ENCODE measurements around the gene SND1. TPM values are rescaled to one million over a fixed set of nuclear protein-coding genes. Genes with fewer than 3 reads are reported as not detected.

SND1 gene
- total RNA-seq, 1 experiment from 2014 or later, result 274 TPM

GRCh38 chr7:128084896-128085608 lies 433.1 kb downstream of the SND1 start:
- no TSS peak for BruUV-seq (replicated peaks)
- intact Hi-C loops (cut with micrococcal nuclease; ENCODE audit: unreplicated experiment), result no loop called here
- no peaks in the 10 kb centered on the region for H3K27me3 ChIP-seq (replicated peaks; ENCODE audit: control insufficient read depth, insufficient read depth, low read length)
- Mint-ChIP-seq H3K4me1 (ENCODE audit: low read depth, unreplicated experiment) (no peaks in the 10 kb centered on the region), H3K27me3 (ENCODE audit: insufficient read depth, unreplicated experiment) (no peaks in the 10 kb centered on the region), H3K4me3 (ENCODE audit: unreplicated experiment) (no peak overlapping the region), H3K9me3 (ENCODE audit: unreplicated experiment) (no peaks in the 10 kb centered on the region), H3K36me3 (ENCODE audit: insufficient read depth, unreplicated experiment) (peaks cover 62% of the 10 kb centered on the region), H3K27ac (ENCODE audit: unreplicated experiment) (no peak overlapping the region)
- POLR2A ChIA-PET, result no interaction called here
- H3K4me1 ChIP-seq, result no peaks in the 10 kb centered on the region
- no peak overlapping the region for H3K4me3 ChIP-seq (ENCODE audit: low read depth, low read length)
- H3K9me3 ChIP-seq, result no peaks in the 10 kb centered on the region
- peaks cover 2% of the 10 kb centered on the region for H3K36me3 ChIP-seq (ENCODE audit: control insufficient read depth, insufficient read depth, low read length)
- no peak for DNase-seq
- CTCF ChIA-PET, result no interaction called here
- no peak for TF ChIP-seq CTCF (IDR thresholded peaks at IDR 0.05; ENCODE audit: insufficient read depth in 1 of 2, low read depth in 1 of 2, low read length in 1 of 2, severe bottlenecking in 1 of 2, unreplicated experiment in 1 of 2)

DNA sequence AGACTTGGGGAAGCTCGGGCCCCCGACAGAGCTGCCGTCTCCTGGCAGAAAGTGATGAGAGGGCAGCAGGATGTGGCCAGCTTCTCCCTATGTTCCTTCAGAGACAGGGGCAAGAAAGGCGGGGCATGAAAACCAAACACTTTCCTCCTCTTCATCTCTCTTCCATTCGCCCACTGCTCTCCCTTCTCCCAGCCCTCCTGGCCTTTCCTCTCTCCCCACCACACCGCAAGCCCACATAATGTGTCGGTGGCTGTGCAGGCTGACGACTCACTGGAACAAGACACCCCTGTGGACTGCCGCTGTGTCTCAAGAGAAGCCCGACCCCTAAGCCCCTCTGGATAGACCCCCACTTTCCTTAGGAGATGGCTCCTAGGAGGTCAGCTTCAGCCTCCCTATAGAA lies 438.5 kb downstream of the SND1 start:
- peaks cover 3% of the 10 kb centered on the region for H3K36me3 ChIP-seq (ENCODE audit: control insufficient read depth, insufficient read depth, low read length)
- H3K9me3 ChIP-seq, result no peaks in the 10 kb centered on the region
- Mint-ChIP-seq H3K36me3 (ENCODE audit: insufficient read depth, unreplicated experiment) (peaks cover 57% of the 10 kb centered on the region), H3K4me1 (ENCODE audit: low read depth, unreplicated experiment) (no peaks in the 10 kb centered on the region), H3K27ac (ENCODE audit: unreplicated experiment) (no peak overlapping the region), H3K4me3 (ENCODE audit: unreplicated experiment) (no peak overlapping the region), H3K27me3 (ENCODE audit: insufficient read depth, unreplicated experiment) (no peaks in the 10 kb centered on the region), H3K9me3 (ENCODE audit: unreplicated experiment) (no peaks in the 10 kb centered on the region)
- no peak overlapping the region for H3K4me3 ChIP-seq (ENCODE audit: low read depth, low read length)
- ChIA-PET CTCF (interaction anchor here (1.0 kb wide), 1 partner anchor 119 kb away, joined by 4 read pairs; no protein-coding TSS in a partner anchor), POLR2A (no interaction called here)
- intact Hi-C loops (cut with micrococcal nuclease; ENCODE audit: unreplicated experiment), result no loop called here
- TF ChIP-seq CTCF (IDR thresholded peaks at IDR 0.05; ENCODE audit: insufficient read depth in 1 of 2, low read depth in 1 of 2, low read length in 1 of 2, severe bottlenecking in 1 of 2, unreplicated experiment in 1 of 2), result no peak
- DNase-seq, result no peak
- no peaks in the 10 kb centered on the region for H3K27me3 ChIP-seq (replicated peaks; ENCODE audit: control insufficient read depth, insufficient read depth, low read length)
- no peaks in the 10 kb centered on the region for H3K4me1 ChIP-seq
- no TSS peak for BruUV-seq (replicated peaks)

GRCh38 chr7:128091106-128091505 lies 439.1 kb downstream of the SND1 start:
- peaks cover 3% of the 10 kb centered on the region for H3K36me3 ChIP-seq (ENCODE audit: control insufficient read depth, insufficient read depth, low read length)
- intact Hi-C loops (cut with micrococcal nuclease; ENCODE audit: unreplicated experiment), result no loop called here
- no peak overlapping the region for H3K4me3 ChIP-seq (ENCODE audit: low read depth, low read length)
- no peak for TF ChIP-seq CTCF (IDR thresholded peaks at IDR 0.05; ENCODE audit: insufficient read depth in 1 of 2, low read depth in 1 of 2, low read length in 1 of 2, severe bottlenecking in 1 of 2, unreplicated experiment in 1 of 2)
- H3K4me1 ChIP-seq, result no peaks in the 10 kb centered on the region
- no TSS peak for BruUV-seq (replicated peaks)
- CTCF ChIA-PET, result no interaction called here
- H3K36me3 Mint-ChIP-seq (ENCODE audit: insufficient read depth, unreplicated experiment), result peaks cover 62% of the 10 kb centered on the region
- no peak overlapping the region for H3K27ac Mint-ChIP-seq (ENCODE audit: unreplicated experiment)
- H3K9me3 Mint-ChIP-seq (ENCODE audit: unreplicated experiment), result no peaks in the 10 kb centered on the region
- H3K4me3 Mint-ChIP-seq (ENCODE audit: unreplicated experiment), result no peak overlapping the region
- no peaks in the 10 kb centered on the region for H3K27me3 Mint-ChIP-seq (ENCODE audit: insufficient read depth, unreplicated experiment)
- POLR2A ChIA-PET, result no interaction called here
- DNase-seq, result no peak
- no peaks in the 10 kb centered on the region for H3K4me1 Mint-ChIP-seq (ENCODE audit: low read depth, unreplicated experiment)
- H3K27me3 ChIP-seq (replicated peaks; ENCODE audit: control insufficient read depth, insufficient read depth, low read length), result no peaks in the 10 kb centered on the region
- no peaks in the 10 kb centered on the region for H3K9me3 ChIP-seq
